Left ventricle myocardium superior (tissue), 1 donor: Measurements from ENCODE around the gene GPATCH1. TPM values are rescaled to one million over a fixed set of nuclear protein-coding genes. Genes with fewer than 3 reads are reported as not detected.
"Not testable (repeated sequence)": the region's sequence is repeated elsewhere in the genome, so short reads cannot be mapped to it uniquely, and the experiment has no call there.

Experiments used
- ATAC-seq: fragments of 200-7000 bp; cut with Tn5 transposase; one replicate; pipeline ENCODE4 v1.9.1; 2020; ENCODE audit warnings: mild to moderate bottlenecking, moderate library complexity
- DNase-seq: peaks from one replicate; pipeline ENCODE4 v3.0.0-alpha.2; 2020
- intact Hi-C: fragments of 100-400 bp; cut with micrococcal nuclease; formaldehyde crosslinking; loops from one replicate; pipeline ENCODE4 v1.11.0; 2022
- long read RNA-seq: library from polyadenylated mRNA; unstranded; transcript quantifications from one replicate; pipeline ENCODE4 v2.0.0, GENCODE V29; 2021
- total RNA-seq: library from RNA; stranded (reverse); fragmentation: NEBNext Ultra II Directional; extraction: Animal tissue kit (Norgen Biotek cat#: 25700); gene quantifications from one replicate; pipeline ENCODE4 v1.2.1, GENCODE V29; 2021
- donor health status: DM: no; HTN: yes; CAD: no; lungs with severe emphysema.

The GPATCH1 gene, protein sequence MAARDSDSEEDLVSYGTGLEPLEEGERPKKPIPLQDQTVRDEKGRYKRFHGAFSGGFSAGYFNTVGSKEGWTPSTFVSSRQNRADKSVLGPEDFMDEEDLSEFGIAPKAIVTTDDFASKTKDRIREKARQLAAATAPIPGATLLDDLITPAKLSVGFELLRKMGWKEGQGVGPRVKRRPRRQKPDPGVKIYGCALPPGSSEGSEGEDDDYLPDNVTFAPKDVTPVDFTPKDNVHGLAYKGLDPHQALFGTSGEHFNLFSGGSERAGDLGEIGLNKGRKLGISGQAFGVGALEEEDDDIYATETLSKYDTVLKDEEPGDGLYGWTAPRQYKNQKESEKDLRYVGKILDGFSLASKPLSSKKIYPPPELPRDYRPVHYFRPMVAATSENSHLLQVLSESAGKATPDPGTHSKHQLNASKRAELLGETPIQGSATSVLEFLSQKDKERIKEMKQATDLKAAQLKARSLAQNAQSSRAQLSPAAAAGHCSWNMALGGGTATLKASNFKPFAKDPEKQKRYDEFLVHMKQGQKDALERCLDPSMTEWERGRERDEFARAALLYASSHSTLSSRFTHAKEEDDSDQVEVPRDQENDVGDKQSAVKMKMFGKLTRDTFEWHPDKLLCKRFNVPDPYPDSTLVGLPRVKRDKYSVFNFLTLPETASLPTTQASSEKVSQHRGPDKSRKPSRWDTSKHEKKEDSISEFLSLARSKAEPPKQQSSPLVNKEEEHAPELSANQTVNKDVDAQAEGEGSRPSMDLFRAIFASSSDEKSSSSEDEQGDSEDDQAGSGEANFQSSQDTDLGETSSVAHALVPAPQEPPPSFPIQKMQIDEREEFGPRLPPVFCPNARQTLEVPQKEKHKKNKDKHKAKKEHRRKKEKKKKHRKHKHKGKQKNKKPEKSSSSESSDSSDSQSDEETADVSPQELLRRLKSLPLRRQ
- total RNA-seq = 5.4 TPM
- long read RNA-seq, transcript GPATCH1-201 (20 exons, 3,492 nt) = major isoform, 6 of 11 reads
- long read RNA-seq, partial matches to known transcripts = 3 of 11 reads
- long read RNA-seq, other reads (novel, unspliced or antisense) = 1 of 11 reads

DNA sequence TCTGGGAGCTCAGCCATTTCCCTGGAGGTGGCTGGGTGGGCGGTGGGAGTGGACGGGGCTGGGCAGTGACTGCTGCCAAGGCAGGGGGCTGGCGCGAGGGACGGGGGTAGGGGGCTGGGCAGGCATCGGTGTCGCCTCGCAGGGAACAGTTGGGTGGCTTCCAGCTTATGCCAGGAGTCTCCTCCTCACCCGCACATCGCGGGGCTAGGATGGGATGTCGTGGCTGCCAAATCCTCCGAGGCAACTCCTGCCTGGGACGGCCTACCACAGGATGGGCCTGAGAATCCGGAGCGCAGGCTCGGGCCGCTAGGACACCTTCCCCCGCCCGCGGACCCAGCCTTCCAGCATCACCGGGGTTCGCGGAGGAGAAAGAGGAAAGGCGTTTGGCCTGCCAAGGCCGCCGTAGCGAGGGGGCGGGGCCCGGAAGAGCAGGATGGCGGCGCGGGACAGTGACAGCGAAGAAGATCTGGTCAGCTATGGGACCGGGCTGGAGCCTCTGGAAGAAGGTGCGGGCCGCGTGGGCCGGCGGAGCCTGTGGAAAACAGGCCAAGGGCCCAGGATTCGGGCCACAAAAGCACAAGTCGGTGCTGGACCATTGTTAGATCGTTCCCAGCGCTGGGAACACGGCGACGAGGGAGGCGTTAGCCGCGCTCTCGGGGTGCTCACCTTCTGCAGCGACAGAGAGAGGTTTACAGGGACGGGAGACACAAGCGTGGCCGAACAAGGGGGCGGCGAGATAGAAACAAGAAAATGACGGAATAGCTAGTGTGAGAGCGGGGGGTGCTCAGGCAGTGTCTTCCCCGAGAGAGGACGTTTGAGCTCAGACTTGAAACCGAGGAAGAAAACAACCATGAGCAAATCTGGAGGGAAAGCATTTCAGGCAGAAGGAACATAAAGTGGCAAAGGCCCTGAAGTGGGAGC lies at the start of gene GPATCH1:
Gene GPATCH1 (plus strand): TSS at position 421 of the 921 bp plus-strand sequence. CDS start 13 bp downstream, at position 434.
- ATAC-seq (peak; percentile 98), DNase-seq (peak; percentile 94)
- intact Hi-C loops = no loop called here

DNA sequence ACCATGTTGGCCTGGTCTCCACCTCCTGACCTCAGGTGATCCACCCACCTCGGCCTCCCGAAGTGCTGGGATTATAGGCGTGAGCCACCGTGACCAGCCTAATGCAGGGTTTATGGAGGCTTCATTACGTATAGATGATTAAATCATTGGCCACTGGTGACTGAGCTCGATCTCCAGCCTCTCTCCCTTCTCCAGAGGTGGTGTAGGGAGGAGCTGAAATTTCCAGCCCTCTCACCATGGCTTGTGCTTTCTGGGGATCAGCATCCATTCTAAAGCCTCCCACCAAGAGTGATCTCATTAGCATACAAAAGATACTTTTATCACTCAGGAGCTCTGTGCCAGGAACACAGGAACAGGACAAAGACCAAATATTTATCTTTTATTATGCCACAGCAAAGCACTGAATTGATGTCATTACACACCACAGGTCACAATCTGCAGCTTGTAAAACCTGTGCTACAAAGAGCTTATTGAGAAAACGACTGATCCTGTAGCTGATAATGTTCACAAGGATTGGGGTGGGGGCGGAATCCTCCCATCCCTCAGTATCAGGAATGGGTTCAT lies 48.7 kb upstream of the GPATCH1 start:
- DNase-seq = no peak
- intact Hi-C loops = no loop called here
- ATAC-seq = no peak

DNA sequence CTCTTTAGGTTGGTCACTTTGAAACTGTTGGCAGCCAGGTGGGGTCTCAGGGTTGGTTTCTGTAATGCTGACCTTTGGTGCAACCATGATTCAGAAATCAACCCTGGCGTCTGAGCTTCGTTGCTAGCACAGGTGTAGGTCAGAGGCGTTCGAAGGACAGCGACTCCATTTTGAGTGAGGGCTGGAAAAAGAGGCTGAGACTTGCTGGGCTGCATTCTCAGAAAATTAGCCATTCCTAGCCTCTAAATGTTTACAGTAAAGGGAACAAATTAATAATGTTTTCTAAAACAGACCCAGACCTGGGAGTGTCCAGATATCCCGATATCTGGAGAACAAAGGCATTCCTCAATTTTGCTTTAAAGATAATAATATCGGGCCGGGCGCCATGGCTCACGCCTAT lies 45.5 kb upstream of the GPATCH1 start:
- intact Hi-C loops = no loop called here
- ATAC-seq (no peak), DNase-seq (no peak)

DNA sequence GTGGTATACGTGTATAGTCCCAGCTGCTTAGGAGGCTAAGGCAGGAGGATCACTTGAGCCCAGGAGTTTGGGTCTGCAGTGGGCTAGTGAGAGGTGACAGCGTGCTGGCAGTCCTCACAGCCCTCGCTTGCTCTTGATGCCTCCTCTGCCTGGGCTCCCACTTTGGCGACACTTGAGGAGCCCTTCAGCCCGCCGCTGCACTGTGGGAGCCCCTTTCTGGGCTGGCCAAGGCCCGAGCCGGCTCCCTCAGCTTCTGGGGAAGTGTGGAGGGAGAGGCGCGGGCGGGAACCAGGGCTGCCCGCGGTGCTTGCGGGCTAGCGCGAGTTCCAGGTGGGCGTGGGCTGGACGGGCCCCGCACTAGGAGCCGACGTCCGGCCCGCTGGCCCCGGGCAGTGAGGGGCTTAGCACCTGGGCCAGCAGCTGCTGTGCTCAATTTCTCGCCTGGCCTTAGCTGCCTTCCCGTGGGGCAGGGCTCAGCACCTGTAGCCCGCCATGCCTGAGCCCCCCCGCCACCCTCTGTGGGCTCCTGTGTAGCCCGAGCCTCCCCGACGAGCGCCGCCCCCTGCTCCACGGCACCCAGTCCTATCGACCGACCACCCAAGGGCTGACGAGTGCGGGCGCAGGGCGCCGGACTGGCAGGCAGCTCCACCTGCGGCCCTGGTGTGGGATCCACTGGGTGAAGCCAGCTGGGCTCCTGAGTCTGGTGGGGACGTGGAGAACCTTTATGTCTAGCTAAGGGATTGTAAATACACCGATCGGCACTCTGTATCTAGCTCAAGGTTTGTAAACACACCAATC lies 44.4 kb upstream of the GPATCH1 start:
- ATAC-seq, intact Hi-C loops, DNase-seq: not testable (repeated sequence)

DNA sequence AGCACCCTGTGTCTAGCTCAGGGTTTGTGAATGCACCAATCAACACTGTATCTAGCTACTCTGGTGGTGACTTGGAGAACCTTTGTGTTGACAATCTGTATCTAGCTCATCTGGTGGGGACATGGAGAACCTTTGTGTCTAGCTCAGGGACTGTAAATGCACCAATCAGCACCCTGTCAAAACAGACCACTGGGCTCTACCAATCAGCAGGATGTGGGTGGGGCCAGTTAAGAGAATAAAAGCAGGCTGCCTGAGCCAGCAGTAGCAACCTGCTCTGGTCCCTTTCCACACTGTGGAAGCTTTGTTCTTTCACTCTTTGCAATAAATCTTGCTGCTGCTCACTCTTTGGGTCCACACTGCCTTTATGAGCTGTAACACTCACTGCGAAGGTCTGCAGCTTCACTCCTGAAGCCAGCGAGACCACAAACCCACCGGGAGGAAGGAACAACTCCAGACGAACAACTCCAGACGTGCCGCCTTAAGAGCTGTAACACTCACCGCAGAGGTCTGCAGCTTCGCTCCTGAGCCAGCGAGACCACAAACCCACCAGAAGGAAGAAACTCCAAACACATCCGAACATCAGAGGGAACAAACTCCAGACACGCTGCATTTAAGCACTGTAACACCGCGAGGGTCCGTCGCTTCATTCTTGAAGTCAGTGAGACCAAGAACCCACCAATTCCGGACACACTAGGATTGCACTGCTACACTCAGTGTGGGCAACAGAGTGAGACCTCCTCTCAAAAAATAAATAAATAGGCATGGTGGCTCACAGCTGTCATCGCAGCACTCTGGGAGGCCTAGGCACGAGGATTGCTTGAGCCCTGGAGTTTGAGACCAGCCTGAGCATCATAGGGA lies 43.6 kb upstream of the GPATCH1 start:
- ATAC-seq, DNase-seq, intact Hi-C loops: not testable (repeated sequence)

DNA sequence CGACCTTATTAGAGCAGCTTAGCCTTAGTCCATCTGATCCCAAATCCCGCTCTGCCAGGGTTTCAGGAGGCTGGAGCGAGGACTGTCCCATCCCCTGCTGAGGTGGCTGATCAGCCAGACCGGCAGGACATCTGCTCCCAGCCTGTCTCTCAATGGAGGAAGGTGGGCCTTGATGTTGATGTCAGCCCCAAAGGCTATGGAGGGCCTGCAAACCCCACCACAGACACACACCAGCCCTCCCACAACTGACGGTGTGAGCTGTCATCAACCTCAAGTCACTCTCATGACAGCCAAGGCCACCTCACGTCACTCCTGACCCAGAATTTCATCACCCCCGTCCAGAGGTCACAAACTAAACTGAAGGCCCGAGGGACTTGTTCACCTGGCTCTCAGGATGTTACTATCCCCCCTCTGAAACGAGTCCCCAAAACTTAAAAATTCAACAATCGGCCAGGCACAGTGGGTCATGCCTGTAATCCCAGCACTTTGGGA lies 41.8 kb upstream of the GPATCH1 start:
- intact Hi-C loops = no loop called here
- ATAC-seq (no peak), DNase-seq (no peak)

DNA sequence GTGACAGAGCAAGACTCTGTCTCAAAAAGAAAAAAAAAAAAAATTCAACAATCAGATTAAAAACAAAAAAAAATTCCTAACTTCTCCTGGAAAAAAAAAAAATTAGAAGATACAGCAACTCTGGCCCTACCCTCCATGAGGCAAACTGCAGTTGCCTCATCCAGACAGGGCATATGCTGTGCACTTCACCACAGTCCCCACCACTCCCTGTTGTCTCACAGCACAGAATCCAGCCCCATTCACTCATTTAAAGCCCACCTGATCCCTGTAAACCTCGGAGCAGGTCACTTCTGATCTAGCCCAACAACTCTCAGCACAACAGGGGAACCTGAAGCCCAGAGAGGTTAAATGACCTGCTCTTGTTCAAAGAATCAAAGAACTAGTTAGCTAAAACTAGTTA lies 41.2 kb upstream of the GPATCH1 start:
- DNase-seq (no peak), ATAC-seq (no peak)
- intact Hi-C loops = no loop called here

DNA sequence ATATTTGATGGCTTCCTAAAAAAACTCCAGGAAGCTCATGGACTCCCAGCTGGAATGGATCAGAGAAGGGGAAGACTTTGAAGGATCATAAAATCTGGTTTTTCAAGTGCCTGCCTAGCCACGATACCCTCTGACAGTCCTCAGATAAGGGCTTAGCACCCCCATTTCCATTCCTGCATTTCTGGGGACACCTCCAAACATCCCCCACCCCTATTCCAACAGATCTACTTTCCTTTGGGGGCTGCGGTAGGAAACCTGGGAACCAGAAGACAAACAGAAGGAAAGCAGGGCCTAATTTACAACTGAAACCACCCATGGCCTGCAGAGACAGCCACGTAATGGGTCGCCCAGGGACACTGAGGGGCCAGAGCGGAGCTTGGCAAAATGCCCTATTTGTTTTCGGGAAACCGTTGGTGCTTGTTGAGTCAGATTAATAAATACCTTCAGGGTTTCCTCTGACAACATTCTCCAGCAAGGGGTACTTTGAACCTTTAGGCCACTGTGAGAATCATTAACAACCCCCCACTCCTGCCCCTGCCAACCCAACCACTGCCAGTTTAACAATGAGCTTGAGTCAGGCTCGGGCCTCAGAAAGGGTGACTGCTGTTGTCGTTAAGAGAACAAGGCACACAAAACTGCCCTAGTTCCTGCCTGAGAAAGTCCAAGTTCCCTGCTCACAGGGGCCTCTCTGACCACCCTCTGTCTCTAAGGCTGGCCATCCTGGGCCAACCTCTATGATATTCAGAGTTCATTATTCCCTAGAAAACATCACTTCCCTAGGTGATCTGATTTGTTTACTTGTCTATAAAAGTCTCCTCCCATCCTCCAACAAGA lies 39.8 kb upstream of the GPATCH1 start:
- ATAC-seq = no peak
- DNase-seq = no peak
- intact Hi-C loops = no loop called here

DNA sequence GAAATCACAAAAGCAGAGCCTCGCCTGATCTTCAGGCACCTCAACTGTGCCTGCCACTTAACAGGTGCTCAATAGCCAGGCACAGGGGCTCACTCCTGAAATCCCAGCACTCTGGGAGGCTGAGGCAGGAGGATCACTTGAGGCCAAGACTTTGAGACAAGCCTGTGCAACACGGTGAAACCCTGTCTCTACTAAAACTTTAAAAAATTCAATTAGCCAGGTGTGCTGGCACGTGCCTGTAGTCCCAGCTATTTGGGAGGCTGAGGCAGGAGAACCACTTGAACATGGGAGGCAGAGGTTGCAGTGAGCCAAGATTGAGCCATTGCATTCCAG lies 39.2 kb upstream of the GPATCH1 start:
- ATAC-seq, intact Hi-C loops, DNase-seq: not testable (repeated sequence)

DNA sequence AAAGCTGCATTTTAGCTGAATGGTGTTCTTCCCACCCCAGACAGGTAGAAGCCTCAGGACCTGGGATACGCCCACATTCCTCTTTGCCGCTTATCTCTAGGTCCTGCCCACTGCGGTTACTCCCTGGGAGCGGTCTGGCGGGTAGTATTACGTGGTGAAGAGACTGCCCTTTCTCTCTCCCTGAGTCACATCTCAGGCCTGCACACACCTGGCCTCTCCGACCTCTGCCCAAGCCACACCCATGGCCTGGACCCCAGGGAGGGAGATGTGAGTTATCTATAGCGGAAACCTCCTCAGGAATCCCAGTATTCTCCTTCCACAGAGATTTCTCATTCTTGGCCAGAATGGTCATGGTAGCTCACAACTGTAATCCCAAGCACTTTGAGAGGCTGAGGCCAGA lies 33.6 kb upstream of the GPATCH1 start:
- no peak for ATAC-seq
- DNase-seq = no peak
- intact Hi-C loops = no loop called here

DNA sequence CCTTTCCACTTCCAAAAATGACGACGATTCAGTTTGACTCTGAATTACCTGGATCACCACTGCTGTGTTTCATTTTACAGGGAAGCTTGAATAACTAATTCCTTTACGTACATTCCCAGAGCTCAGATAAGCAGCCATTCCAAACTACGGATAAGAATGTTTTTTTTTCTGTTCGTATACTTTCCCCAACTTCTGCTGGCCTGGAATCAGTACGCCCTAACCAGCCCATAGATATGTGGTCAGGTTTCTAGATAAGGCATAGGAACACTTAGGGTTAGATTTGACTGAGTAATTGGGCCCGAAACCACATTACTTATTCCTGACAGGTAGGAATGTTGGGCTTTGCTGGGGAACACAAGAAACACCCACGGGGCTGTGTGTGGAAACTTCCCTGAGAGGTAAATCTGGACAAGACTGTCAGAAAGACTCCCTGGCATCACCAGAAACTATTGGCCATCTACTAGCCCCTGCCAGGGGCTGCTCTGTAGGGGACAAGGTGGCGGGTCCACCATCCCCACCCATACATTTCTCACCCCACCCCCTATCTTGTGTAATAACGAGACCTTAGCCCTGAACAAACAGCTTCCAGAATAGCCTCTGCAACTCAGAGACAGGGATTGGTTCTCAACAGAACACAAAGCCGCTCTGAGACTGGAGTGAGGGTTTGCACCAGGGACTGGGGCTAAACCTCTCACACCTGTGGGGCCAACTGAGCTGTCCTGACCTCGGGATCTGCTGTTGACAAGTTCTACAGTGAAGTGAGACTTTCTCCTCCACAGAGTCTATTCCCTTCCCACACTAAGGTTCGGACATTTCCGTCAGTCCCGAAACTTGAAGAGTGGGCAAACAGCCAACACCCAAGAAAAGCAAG lies 31.9 kb upstream of the GPATCH1 start:
- intact Hi-C loops = no loop called here
- DNase-seq (no peak), ATAC-seq (no peak)

DNA sequence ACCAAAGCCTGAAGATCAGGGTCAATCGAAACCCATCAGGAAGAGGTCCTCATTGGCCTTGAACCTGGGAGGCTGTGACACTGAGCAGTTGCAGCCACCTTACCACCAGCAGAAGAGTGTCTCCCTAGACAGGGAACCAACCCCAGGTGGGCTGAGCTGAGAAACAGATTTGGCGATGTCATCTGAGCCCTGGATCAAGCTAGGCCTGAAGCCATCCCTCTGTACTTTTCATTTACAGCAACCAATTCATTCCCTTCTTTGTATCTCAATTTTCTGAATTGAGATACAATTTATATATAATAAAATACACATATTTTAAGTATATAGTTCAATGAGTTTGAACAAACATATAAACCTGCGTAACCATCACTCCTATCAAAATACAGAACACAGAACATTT lies 30.9 kb upstream of the GPATCH1 start:
- intact Hi-C loops = no loop called here
- DNase-seq = no peak
- no peak for ATAC-seq

DNA sequence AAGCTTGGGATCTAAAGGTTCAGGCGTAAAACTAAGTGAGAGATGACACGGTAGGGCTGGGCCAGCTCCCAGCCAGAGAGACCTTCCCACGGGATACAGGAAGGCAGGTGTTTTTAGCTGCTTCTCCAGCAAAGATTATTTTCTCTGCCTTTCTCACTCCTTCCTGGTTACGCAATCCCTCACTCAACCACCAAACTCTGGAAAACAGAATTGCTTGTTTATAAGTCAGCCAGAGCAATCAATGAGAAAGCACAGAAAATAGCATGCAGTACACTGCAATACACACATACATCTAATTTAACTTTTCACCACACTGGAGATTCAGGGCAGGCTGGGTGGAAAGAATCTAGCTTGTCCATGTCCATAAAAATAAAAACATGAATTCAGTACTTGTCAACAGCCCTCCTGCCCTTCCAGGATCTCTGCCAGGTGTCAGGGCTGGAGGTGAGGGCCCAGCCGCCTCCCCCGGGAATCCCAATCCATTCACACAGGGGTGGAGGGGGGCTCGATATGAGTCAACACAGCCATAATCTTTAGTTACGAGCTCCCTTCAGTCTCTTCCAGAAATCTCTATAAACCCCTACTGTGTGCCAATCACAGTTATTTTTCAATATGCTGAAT lies 28.5 kb upstream of the GPATCH1 start:
- DNase-seq (peak; percentile 46), ATAC-seq (peak; percentile 54)
- intact Hi-C loops = no loop called here

DNA sequence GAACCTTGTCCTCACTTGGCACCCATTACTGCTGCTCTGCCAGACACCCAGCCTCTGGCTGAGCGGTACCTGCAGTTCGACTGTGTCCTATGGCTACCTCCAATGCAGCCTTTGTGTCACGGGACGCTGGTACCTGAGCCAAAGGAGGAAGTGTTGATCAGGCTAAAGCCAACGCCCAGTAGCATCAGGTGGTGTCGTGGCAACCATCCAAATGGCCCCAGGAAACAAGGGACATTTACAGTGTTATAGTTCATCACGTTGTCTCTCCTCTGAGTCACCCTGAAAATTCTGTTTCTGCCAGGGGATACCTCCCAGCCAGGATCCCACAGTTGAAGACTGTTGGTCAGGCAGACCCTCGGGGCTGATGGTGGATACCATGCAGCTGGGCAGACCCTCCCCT lies 26.4 kb upstream of the GPATCH1 start:
- DNase-seq = no peak
- intact Hi-C loops = no loop called here
- no peak for ATAC-seq

DNA sequence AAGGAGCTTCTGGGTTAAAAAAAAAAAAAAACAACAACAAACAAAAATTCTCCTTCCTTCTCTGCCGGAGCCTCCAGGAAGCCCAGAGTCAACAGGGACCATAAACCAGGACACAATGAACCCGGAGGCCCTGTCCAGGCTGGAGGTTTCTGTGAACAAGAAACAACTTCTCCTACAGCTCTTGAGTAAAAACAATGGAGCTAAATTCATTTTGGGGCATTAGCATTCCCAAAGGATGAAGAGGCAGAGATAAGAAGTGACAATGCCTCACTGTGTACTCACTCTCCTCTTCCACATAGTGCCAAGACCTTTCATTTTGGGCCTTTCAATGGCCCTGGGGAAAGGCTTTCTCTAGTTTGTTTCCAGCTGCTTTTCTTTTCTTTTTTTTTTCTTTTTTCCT lies 25.3 kb upstream of the GPATCH1 start:
- intact Hi-C loops = no loop called here
- peak; percentile 87 for ATAC-seq
- DNase-seq = peak; percentile 47
